Activated CD8-positive, alpha-beta T cell treated with anti-CD3 and anti-CD28 coated beads, Interleukin-2, amount 10 ng/mL, durations not matched to agents 7 days and 5 days (primary cell): ENCODE measurements around the gene HDAC1. TPM values are rescaled to one million over a fixed set of nuclear protein-coding genes. Genes with fewer than 3 reads are reported as not detected.

Source experiments
- ATAC-seq: fragments of 150-1000 bp; cut with Tn5 transposase; one replicate; pipeline ENCODE4 v1.10.0; 2021; ENCODE audit warnings: moderate library complexity
- CTCF ChIA-PET: fragments of 350-600 bp; sonication (Branson Sonifier 250); formaldehyde crosslinking; loops from one replicate; lab custom pipeline; 2021; ENCODE audit warnings: antibody characterized with exemption; lab: Charles Lee
- POLR2A ChIA-PET: fragments of 350-600 bp; sonication (Branson Sonifier 250); formaldehyde crosslinking; loops from one replicate; lab custom pipeline; 2021; ENCODE audit warnings: antibody characterized with exemption; lab: Charles Lee
- DNase-seq: peaks from one replicate; pipeline ENCODE4 v3.0.0-alpha.2; 2020
- H3K27ac Mint-ChIP-seq: one replicate; pipeline ENCODE4 v1.8.0; 2021; ENCODE audit warnings: mild to moderate bottlenecking, mixed read lengths
- H3K27me3 Mint-ChIP-seq: one replicate; pipeline ENCODE4 v1.8.0; 2021; ENCODE audit warnings: low read depth, mixed read lengths
- H3K36me3 Mint-ChIP-seq: one replicate; pipeline ENCODE4 v1.8.0; 2021; ENCODE audit warnings: low read depth, mixed read lengths
- H3K4me1 Mint-ChIP-seq: one replicate; pipeline ENCODE4 v1.8.0; 2021; ENCODE audit warnings: low read depth, mixed read lengths
- H3K4me3 Mint-ChIP-seq: one replicate; pipeline ENCODE4 v1.8.0; 2021; ENCODE audit warnings: mild to moderate bottlenecking, mixed read lengths
- H3K9me3 Mint-ChIP-seq: one replicate; pipeline ENCODE4 v1.8.0; 2022; ENCODE audit warnings: mixed read lengths; ENCODE audit not compliant: insufficient read depth
- total RNA-seq, 2 experiments: library from RNA; stranded (reverse); gene quantifications; one replicate each; pipeline ENCODE4 v1.2.3, GENCODE V29; 2021

The HDAC1 gene
- total RNA-seq, 2 experiments from 2014 or later: 219 to 227 TPM

DNA sequence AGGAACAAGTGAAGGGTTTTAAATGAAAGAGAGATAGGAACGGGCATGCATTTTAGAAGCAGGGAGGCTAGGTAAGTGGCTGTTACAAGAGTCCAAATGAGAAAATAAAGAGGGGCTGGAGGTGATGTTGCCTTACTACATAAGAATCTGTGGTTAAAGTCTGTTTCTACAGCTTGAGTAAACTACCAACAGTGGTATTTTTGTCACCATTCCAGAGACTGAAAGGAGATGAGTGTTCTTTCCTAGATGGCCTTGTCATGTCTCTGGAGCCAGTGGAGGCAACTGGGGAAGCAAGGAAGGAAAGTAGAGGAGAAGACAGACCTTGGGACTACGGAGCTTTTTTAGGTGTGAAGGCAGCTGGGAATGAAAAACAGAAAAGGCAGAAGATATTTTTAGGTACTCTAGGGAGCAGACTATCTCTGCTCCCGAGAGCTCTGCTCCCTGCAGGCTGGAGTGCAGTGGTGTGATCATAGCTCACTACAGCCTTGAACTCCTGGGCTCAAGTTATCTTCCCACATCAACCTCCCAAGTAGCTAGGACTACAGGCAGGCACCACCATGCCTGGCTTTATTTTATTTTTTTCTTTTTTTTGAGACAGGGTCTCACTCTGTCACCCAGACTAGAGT, 12.2 kb downstream of the HDAC1 start:
- no peak for DNase-seq
- CTCF ChIA-PET: interaction anchor here (0.8 to 1.7 kb wide), 3 partner anchors 13 to 88 kb away, joined by 3 to 9 read pairs (median 3); partner anchors contain the start of gene HDAC1
- Mint-ChIP-seq H3K27me3 (no peaks in the 10 kb centered on the region), H3K4me3 (no peak overlapping the region), H3K4me1 (peaks cover 30% of the 10 kb centered on the region), H3K27ac (no peak overlapping the region), H3K9me3 (no peaks in the 10 kb centered on the region), H3K36me3 (peaks cover 62% of the 10 kb centered on the region)
- ATAC-seq: no peak
- POLR2A ChIA-PET: no interaction called here

DNA sequence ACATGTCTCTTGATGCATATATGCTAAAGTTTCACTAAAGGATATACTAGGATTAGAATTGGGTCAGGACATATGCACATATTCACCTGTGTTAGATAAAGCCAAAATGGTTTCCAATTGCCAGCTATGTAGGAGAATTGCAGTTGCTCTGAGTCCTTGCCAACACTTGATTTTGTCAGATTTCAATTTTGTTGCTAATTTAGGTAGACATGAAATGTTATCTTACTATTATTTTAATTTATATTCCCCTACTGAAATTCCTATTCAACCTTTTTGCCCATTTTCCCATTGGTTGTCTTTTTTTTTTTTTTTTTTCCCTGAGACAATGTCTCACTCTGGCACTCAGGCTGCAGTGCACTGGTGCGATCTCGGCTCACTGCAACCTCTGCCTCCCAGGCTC, 13.4 kb downstream of the HDAC1 start:
- Mint-ChIP-seq H3K9me3 (no peaks in the 10 kb centered on the region), H3K27me3 (no peaks in the 10 kb centered on the region), H3K27ac (no peak overlapping the region), H3K4me3 (no peak overlapping the region), H3K36me3 (peaks cover 70% of the 10 kb centered on the region), H3K4me1 (peaks cover 36% of the 10 kb centered on the region)
- no peak for ATAC-seq
- CTCF ChIA-PET: no interaction called here
- no peak for DNase-seq
- POLR2A ChIA-PET: interaction anchor here (0.9 kb wide), 1 partner anchor 108 kb away, joined by 3 read pairs; no protein-coding TSS in a partner anchor

DNA sequence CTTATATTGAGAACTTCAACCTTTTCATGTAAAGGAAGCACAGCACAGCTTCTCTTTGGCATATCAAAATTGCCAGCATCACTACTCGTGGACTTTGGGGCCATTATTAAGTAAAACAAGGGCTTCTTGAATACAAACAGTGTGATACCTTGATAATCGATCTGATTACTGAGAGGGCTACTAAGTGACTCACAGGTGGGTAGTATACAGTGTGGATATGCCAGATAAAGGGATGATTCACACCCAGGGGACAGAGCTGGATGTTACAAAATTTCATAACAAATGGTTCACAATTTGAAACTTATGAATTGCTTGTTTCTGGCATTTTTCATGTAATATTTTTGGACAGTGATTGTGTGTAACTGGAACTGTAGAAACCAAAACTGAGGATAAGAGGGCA, 15.4 kb downstream of the HDAC1 start:
- DNase-seq: no peak
- Mint-ChIP-seq H3K27me3 (no peaks in the 10 kb centered on the region), H3K4me1 (peaks cover 40% of the 10 kb centered on the region), H3K27ac (peak overlapping the region; percentile 17), H3K9me3 (no peaks in the 10 kb centered on the region), H3K4me3 (no peak overlapping the region), H3K36me3 (peaks cover 59% of the 10 kb centered on the region)
- ATAC-seq: no peak
- ChIA-PET POLR2A (interaction anchor here (0.6 kb wide), 1 partner anchor 59 kb away, joined by 3 read pairs; no protein-coding TSS in a partner anchor), CTCF (interaction anchor here (2.0 kb wide), 1 partner anchor 15 kb away, joined by 6 read pairs; no protein-coding TSS in a partner anchor)

DNA sequence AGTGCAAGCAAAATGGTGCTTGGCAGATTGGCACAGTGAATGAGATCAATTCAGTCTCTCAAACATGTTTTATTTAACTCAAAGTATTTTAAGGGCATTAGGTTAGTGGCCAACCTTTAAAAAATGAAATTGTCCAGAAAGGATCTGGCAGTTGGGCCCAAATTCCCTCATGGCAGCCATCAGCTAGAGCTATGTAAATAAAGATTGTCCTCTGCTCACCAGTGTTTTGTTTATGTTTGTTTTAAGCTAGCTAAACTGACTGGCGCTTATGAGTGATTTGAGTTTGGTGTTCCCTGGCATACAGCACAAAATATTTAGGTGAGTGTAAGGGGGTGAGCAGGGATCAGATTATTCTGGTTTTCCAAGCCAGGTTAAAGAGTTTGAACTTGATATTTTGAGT, 18.1 kb downstream of the HDAC1 start:
- peaks cover 40% of the 10 kb centered on the region for H3K4me1 Mint-ChIP-seq
- POLR2A ChIA-PET: no interaction called here

DNA sequence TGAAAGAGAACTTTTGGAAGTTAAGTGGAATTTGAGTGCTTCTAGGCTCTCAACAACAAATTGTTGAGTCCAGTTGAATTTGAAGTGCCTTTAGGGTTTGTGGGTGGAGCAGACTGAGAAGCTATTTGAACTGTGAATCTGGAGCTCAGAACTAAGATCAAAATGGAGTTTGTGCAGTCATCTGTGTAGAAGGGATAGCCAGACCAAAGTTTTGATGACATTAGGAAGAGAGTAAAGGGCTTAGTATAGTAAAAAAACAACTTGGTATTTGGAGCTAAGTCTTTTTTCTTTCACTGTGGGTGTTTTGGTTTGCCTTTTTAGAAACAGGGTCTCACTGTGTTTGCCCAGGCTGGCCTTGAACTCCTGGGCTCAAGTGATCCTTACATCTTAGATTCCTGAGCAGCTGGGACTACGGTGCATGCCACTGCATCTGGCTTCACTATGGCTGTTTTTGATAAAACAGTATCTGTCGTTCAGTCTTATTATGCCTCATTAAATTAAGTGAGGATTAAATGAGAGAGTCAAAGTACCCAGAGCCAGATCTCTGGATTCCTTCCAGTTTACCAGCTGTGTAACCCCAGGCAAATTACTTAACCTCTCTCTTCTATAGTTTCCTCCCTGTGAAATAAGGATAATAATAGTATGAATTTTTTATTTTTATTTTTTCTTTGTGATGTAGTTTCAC, 20.0 kb downstream of the HDAC1 start:
- ChIA-PET POLR2A (interaction anchor here (1.0 kb wide), 1 partner anchor 11 kb away, joined by 3 read pairs; no protein-coding TSS in a partner anchor), CTCF (interaction anchor here (1.5 to 1.8 kb wide), 2 partner anchors 10 to 20 kb away, joined by 5 to 6 read pairs; partner anchors contain the start of gene HDAC1)
- no peak for ATAC-seq
- H3K36me3 Mint-ChIP-seq: peaks cover 35% of the 10 kb centered on the region
- peaks cover 39% of the 10 kb centered on the region for H3K4me1 Mint-ChIP-seq
- H3K9me3 Mint-ChIP-seq: no peaks in the 10 kb centered on the region
- H3K27me3 Mint-ChIP-seq: no peaks in the 10 kb centered on the region
- H3K27ac Mint-ChIP-seq: peak overlapping the region; percentile 79
- H3K4me3 Mint-ChIP-seq: no peak overlapping the region
- DNase-seq: no peak

More for the DNA sequence above, 18.1 kb downstream of the HDAC1 start:
- H3K9me3 Mint-ChIP-seq: no peaks in the 10 kb centered on the region
- peaks cover 41% of the 10 kb centered on the region for H3K36me3 Mint-ChIP-seq
- H3K27ac Mint-ChIP-seq: peak overlapping the region; percentile 58
- no peak for DNase-seq
- no peak overlapping the region for H3K4me3 Mint-ChIP-seq
- no peaks in the 10 kb centered on the region for H3K27me3 Mint-ChIP-seq
- ATAC-seq: no peak
- CTCF ChIA-PET: interaction anchor here (0.6 to 0.7 kb wide), 2 partner anchors 12 to 136 kb away, joined by 3 read pairs; no protein-coding TSS in a partner anchor

DNA sequence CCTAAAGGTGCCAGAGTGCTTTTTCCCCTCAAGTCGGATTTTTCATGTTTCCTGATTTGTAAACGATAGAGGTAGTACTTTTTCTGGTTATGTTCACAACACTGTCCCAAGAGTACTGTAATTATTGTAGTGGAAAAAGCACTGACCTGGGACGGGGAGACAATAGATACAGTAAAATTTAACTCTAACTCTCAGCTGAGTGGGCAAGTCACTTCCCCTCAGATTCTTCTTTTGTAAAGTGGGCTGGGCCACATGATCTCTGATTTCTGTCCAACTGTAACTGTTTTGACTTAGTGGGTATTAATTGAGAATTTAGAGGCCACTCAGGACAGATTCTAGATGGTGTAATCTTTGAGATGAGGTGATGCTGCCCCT, 25.0 kb downstream of the HDAC1 start:
- Mint-ChIP-seq H3K36me3 (peaks cover 39% of the 10 kb centered on the region), H3K9me3 (no peaks in the 10 kb centered on the region), H3K27me3 (no peaks in the 10 kb centered on the region), H3K27ac (no peak overlapping the region), H3K4me1 (peaks cover 22% of the 10 kb centered on the region), H3K4me3 (no peak overlapping the region)
- ATAC-seq: no peak
- ChIA-PET POLR2A (no interaction called here), CTCF (interaction anchor here (1.0 kb wide), 1 partner anchor 102 kb away, joined by 3 read pairs; no protein-coding TSS in a partner anchor)
- DNase-seq: no peak

DNA sequence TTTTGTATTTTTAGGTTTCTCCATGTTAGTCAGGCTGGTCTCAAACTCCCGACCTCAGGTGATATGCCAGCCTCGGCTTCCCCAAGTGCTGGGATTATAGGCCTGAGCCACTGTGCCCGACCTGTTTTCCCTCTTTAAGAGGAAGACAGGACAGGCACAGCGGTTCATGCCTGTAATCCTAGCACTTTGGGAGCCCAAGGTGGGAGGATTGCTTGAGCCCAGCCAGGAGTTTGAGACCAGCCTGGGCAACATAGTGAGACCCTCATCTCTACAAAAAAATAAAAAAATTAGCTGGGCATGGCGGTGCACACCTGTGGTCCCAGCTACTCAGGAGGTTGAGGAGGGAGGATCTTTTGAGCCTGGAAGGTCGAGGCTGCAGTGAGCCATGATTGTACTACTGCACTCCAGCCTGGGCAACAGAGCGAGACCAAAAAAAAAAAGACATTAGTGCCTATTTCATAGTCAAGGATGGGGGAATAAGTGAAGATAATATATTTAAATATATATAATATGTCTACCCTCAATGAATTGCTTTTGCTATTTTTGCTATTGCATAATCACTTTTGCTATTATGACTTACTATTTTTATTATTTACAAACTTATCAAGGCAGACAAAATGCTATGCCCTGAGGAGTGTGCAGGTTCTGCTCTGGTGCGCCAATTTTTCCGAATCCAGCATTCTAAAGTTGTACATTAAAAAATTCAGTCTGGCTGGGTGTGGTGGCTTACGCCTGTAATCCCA, 26.4 kb downstream of the HDAC1 start:
- peaks cover 35% of the 10 kb centered on the region for H3K4me1 Mint-ChIP-seq
- ChIA-PET CTCF (no interaction called here), POLR2A (interaction anchor here (0.6 to 1.1 kb wide), 2 partner anchors 31 to 112 kb away, joined by 3 read pairs; no protein-coding TSS in a partner anchor)
- H3K27ac Mint-ChIP-seq: no peak overlapping the region
- peaks cover 47% of the 10 kb centered on the region for H3K36me3 Mint-ChIP-seq
- no peaks in the 10 kb centered on the region for H3K27me3 Mint-ChIP-seq
- H3K4me3 Mint-ChIP-seq: no peak overlapping the region
- H3K9me3 Mint-ChIP-seq: no peaks in the 10 kb centered on the region
- DNase-seq (no peak), ATAC-seq (no peak)

DNA sequence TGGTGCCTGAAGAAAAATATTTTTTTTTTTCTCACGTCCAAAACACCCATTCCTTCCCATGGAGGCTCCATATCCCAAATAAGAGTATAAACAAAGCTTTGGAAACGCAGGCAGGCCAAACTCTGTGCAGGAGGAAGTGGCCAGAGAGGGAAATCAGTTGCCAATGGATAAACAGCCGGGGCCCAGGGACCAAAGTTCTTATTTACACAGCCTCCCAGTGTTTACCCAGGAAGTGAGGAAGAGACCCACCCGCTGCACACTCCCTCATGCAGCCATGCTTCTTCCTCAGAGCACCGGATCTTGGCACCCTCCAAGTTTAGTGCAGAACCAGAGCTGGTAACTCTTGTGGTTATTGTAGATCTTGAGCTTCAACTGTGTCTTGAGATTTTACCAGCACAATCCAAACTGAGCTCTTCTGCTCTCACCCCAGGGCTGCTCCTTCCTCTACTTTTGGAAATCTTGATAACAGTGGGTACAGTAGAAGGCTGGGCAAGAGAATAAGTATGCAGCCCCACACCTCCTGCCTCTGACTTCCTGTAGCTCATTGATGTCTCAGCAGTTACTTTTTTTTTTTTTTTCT, 29.9 kb downstream of the HDAC1 start:
- Mint-ChIP-seq H3K4me3 (peak overlapping the region; percentile 40), H3K4me1 (peaks cover 43% of the 10 kb centered on the region), H3K27me3 (no peaks in the 10 kb centered on the region), H3K27ac (peak overlapping the region; percentile 84), H3K9me3 (no peaks in the 10 kb centered on the region), H3K36me3 (peaks cover 52% of the 10 kb centered on the region)
- ATAC-seq (peak; percentile 83), DNase-seq (peak; percentile 51)
- CTCF ChIA-PET: interaction anchor here (0.6 to 4.4 kb wide), 13 partner anchors 10 to 183 kb away, joined by 3 to 22 read pairs (median 4); partner anchors contain the start of gene MARCKSL1
- POLR2A ChIA-PET: interaction anchor here (0.7 to 2.1 kb wide), 8 partner anchors 9 to 329 kb away, joined by 3 to 14 read pairs (median 4); partner anchors contain the start of genes BSDC1, IQCC, MARCKSL1 and RBBP4

DNA sequence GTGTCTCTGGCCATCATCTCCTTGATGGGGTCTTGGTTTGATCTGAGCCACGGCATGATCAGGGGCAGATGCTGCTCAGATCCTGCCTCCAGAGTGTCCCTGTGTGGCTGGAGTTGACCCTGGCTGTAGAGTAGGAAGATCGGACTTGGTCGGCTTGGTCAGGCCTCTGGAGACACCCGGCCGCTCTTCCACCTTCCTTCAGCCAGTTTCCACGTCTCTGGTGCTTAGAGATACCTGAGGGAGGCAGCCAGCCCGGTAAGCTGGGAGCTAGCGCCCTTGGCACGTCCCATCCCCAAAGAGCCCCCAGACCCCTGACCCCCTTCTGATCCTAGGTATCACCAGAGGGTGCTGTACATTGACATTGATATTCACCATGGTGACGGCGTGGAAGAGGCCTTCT, 35.3 kb downstream of the HDAC1 start:
- Mint-ChIP-seq H3K27me3 (no peaks in the 10 kb centered on the region), H3K4me1 (peaks cover 24% of the 10 kb centered on the region), H3K4me3 (no peak overlapping the region), H3K9me3 (no peaks in the 10 kb centered on the region), H3K27ac (no peak overlapping the region), H3K36me3 (peaks cover 74% of the 10 kb centered on the region)
- no peak for ATAC-seq
- ChIA-PET CTCF (no interaction called here), POLR2A (interaction anchor here (0.6 kb wide), 1 partner anchor 9 kb away, joined by 3 read pairs; the partner anchor contains the start of gene MARCKSL1)
- DNase-seq: no peak

DNA sequence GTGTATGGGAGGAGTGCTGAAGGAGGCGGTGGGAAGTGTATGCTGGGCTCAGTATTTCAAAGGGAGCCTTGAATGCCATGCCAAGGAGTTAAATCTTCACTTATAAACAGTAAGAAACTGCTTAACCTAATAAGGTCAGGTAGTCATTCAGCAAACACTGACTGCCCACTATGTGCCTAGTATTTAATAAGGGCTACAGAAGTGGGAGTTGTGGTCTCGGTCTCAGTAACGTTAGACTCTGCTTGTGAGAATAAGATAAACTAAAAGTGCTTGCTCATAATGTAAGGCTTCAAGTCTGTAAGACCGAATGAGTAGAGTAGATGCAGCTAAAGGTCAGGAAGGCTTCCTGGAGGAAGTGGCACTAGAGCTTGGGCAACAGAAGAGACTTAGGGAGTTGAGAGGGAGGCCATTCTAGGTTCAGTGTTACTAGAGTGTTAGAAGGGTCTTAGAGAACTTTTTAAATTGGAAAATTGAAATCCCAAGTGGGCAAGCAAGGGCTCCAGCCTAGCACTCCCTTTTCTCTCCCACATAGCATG, 38.1 kb downstream of the HDAC1 start:
- POLR2A ChIA-PET: interaction anchor here (2.2 kb wide), 1 partner anchor 8 kb away, joined by 6 read pairs; no protein-coding TSS in a partner anchor
- Mint-ChIP-seq H3K27me3 (no peaks in the 10 kb centered on the region), H3K4me1 (peaks cover 17% of the 10 kb centered on the region), H3K4me3 (no peak overlapping the region), H3K27ac (peak overlapping the region; percentile 5), H3K36me3 (peaks cover 76% of the 10 kb centered on the region), H3K9me3 (no peaks in the 10 kb centered on the region)
- DNase-seq (no peak), ATAC-seq (no peak)
- CTCF ChIA-PET: no interaction called here
